Astrocyte of the spinal cord (primary cell): ENCODE results near the gene TYRO3.

Source experiments
- DNase-seq: peaks from one replicate; pipeline ENCODE4 v3.0.0; 2011; ENCODE audit warnings: low read depth, low spot score
- H3K4me3 ChIP-seq: 2 replicates; pipeline ENCODE4 v1.5.1; 2011; ENCODE audit warnings: low read depth, mild to moderate bottlenecking, low read length, moderate library complexity
- CTCF ChIP-seq: IDR thresholded peaks from 2 replicates; pipeline ENCODE4 v1.5.1; 2012; ENCODE audit warnings: low read depth, mild to moderate bottlenecking, low read length, inconsistent platforms
- in situ Hi-C: cut with HindIII; loops from 2 replicates; pipeline ENCODE4 v1.10.0; 2017; ENCODE audit warnings: low sequenced_read_pairs

Gene TYRO3

GRCh38 chr15:41558400-41559238, at the start of gene TYRO3:
TSS of gene TYRO3 (plus strand) at chr15:41559212. CDS start at chr15:41559258, 46 bp downstream.
- in situ Hi-C loops = no loop called here
- no peak for TF ChIP-seq CTCF
- peak; percentile 25 for DNase-seq
- peak within 1 kb of the TSS; percentile 61 for H3K4me3 ChIP-seq

DNA sequence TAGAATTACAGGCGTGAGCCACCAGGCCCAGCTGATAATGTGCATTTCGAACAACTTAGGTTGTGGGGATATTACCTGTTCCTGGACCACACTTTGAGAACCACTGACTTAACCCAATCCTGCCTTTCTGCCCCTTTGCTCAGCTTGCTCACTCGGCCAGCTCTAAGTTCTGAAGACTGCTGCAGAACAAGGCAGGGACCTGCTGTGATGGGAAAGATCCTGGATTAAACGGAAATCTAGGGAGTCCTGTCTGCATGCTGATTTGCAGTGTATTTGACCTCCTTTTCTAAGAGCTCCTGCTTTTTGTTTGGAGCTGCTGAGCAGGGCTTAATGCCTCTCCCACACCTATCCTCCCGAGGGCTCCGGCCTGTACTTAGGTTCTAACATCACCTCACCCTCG, 48.3 kb upstream of the TYRO3 start:
- in situ Hi-C loops = no loop called here
- H3K4me3 ChIP-seq = no peak overlapping the region
- no peak for TF ChIP-seq CTCF
- no peak for DNase-seq

GRCh38 chr15:41511331-41511898, 47.6 kb upstream of the TYRO3 start:
- H3K4me3 ChIP-seq = no peak overlapping the region
- no peak for DNase-seq

DNA sequence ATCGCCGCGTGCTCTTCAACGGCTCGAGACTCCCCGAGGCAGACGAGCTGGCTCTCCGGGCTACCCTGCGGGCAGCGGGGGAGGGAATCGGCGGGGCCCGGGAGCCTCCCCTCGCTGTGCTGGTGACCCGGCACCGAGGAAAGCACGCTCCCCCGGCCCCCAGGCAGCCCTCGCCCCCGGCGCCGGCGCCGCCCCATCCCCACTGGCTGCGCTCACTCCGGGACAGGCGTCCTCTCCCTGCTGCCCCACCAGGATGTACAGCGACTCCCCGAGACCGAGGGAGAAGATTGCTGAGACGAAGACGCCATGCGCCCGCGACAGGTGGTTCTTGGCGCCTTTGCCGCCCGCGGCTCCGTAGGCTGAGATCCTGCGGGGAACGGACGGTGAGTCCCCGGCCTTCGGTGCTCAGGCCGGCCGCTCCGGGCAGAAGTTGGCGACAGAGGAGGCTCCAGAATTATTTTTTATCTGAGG, 47.1 kb upstream of the TYRO3 start:
- no peak for DNase-seq
- in situ Hi-C loops = no loop called here
- no peak for TF ChIP-seq CTCF
- no peak overlapping the region for H3K4me3 ChIP-seq

More at GRCh38 chr15:41511331-41511898, 47.6 kb upstream of the TYRO3 start:
- TF ChIP-seq CTCF = no peak
- in situ Hi-C loops = no loop called here

DNA sequence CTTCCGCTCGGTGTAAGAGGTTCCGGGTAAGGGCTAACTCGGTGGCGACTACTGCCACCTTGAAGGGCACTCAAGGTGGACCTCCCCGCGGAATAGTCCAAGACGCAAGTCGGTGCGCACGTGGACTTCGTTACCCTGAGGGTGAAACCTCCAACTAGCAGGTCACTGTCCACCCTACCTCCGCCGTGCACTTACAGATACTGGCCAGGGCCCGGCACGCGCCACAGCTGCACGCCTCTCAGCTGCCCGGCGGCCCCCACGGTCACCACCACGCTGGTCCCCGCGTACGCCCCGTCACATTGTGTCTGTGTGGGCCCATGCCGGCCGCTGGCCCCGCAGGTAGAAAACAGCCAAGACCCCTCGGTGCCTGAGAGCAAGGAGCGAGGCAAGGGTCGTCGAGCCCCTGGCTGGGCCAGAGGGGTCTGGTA, 46.5 kb upstream of the TYRO3 start:
- no peak for DNase-seq
- no peak for TF ChIP-seq CTCF
- peak overlapping the region; percentile 30 for H3K4me3 ChIP-seq
- in situ Hi-C loops = no loop called here

DNA sequence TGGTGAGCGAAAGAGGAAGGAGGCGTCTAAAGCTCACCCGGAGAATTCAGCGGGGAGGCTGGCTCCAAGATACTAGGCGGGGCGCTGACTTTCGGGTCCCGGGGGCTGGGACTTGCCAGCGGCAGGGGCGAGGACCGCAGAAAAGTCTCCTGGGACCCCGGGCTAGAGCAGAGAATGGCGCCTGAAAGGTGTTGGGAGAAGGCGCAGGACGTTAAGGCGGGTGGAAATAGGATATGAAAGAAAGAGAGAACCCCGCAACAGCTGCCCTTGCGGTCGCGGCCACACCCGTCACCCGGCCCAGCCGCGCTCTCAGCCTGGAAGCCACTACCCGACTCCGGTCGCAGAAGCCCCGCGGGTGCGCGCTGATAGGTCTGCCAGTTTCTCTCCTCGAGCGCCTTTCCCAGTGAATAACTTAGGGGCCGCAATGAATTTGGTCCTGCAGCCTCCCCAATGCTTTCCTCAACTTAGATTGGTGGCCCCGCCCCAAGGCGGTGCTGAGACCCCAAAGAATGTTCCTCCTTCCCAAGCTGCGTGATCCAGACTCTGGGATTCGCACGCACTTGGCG, 46.0 kb upstream of the TYRO3 start:
- peak overlapping the region; percentile 30 for H3K4me3 ChIP-seq
- in situ Hi-C loops = no loop called here
- no peak for DNase-seq
- no peak for TF ChIP-seq CTCF
